Mammary epithelial cell (primary cell): Measurements from ENCODE around the gene NCOA1.

Source experiments
- CTCF ChIP-seq, 2 donors: IDR thresholded peaks in 1 of 2; conservative IDR thresholded peaks in 1 of 2; 2 replicates each; pipeline ENCODE4 v1.5.1; 2011 to 2012; ENCODE audit warnings: inconsistent platforms in 2 of 2, low read length in 2 of 2, mild to moderate bottlenecking in 2 of 2, control low read depth in 1 of 2, low read depth in 1 of 2; ENCODE audit not compliant: insufficient read depth in 1 of 2; ENCODE audit errors: extremely low read depth in 1 of 2
- EZH2 ChIP-seq: IDR thresholded peaks from 2 replicates; pipeline ENCODE4 v1.6.1; 2012; ENCODE audit warnings: low read length, inconsistent platforms, borderline replicate concordance

GRCh38 chr2:24672589-24672988, 181.5 kb downstream of the NCOA1 start:
- TF ChIP-seq CTCF (conservative IDR thresholded peaks at IDR 0.05 in 1 of 2, IDR thresholded peaks at IDR 0.05 in 1 of 2; ENCODE audit: extremely low read depth in 1 of 2, insufficient read depth in 1 of 2, low read depth in 1 of 2, low read length in 2 of 2) (no peak), EZH2 (no peak)
